DND-41 (cell line): ENCODE results near the gene HLCS.

Experiments
- ATAC-seq: fragments of 200-7000 bp; cut with Tn5 transposase; 3 replicates; pipeline ENCODE4 v1.9.1; 2021; ENCODE audit warnings: low read depth; ENCODE audit not compliant: insufficient read depth
- DNase-seq: peaks from one replicate; pipeline ENCODE4 v3.0.0-alpha.2; 2020
- H2AFZ ChIP-seq: 2 replicates; pipeline ENCODE4 v1.6.0; 2012; ENCODE audit warnings: low read depth, low read length
- H3K27ac ChIP-seq: 2 replicates; pipeline ENCODE4 v1.5.1; 2012; ENCODE audit warnings: low read length, inconsistent platforms
- H3K27me3 ChIP-seq: fragments of 200-600 bp; sonication (generic); 2 replicates; pipeline ENCODE4 v1.6.0; 2012; ENCODE audit warnings: low read length, mild to moderate bottlenecking, inconsistent platforms; ENCODE audit not compliant: insufficient read depth, poor library complexity
- H3K36me3 ChIP-seq: 2 replicates; pipeline ENCODE4 v1.5.1; 2012; ENCODE audit warnings: low read length, inconsistent platforms; ENCODE audit not compliant: insufficient read depth
- H3K4me1 ChIP-seq: 2 replicates; pipeline ENCODE4 v1.5.1; 2012; ENCODE audit warnings: mild to moderate bottlenecking, low read length; ENCODE audit not compliant: insufficient read depth
- H3K4me2 ChIP-seq: 2 replicates; pipeline ENCODE4 v1.6.0; 2012; ENCODE audit warnings: mild to moderate bottlenecking, moderate library complexity, low read length, inconsistent platforms; ENCODE audit not compliant: insufficient read depth
- H3K4me3 ChIP-seq, 2 experiments: fragments of 200-600 bp in 1 of 2; shearing (Covaris generic) in 1 of 2; 2 replicates each; pipeline ENCODE4 v1.5.1; 2012 to 2016; ENCODE audit warnings: inconsistent platforms in 2 of 2, low read length in 2 of 2, mild to moderate bottlenecking in 2 of 2, low read depth in 1 of 2, moderate library complexity in 1 of 2
- H3K79me2 ChIP-seq: 2 replicates; pipeline ENCODE4 v1.6.0; 2012; ENCODE audit warnings: low read length, inconsistent platforms; ENCODE audit not compliant: insufficient read depth
- H3K9ac ChIP-seq: 2 replicates; pipeline ENCODE4 v1.6.0; 2012; ENCODE audit warnings: low read depth, mild to moderate bottlenecking, inconsistent platforms, low read length, moderate library complexity
- H3K9me3 ChIP-seq: 2 replicates; pipeline ENCODE4 v1.5.1; 2012; ENCODE audit warnings: low read length, moderate library complexity, mild to moderate bottlenecking, inconsistent platforms; ENCODE audit not compliant: insufficient read depth, severe bottlenecking
- H4K20me1 ChIP-seq: 2 replicates; pipeline ENCODE4 v1.6.0; 2012; ENCODE audit warnings: low read length; ENCODE audit not compliant: insufficient read depth
- EZH2 ChIP-seq: IDR thresholded peaks from 3 replicates; pipeline ENCODE4 v1.6.1; 2012; ENCODE audit warnings: borderline replicate concordance, low read depth, mild to moderate bottlenecking, moderate library complexity, low read length, inconsistent platforms; ENCODE audit not compliant: severe bottlenecking
- TF ChIP-seq, protein P1 (sequence below): IDR thresholded peaks from 2 replicates; pipeline ENCODE4 v1.5.1; 2012; ENCODE audit warnings: borderline replicate concordance, low read length, moderate library complexity, mild to moderate bottlenecking; ENCODE audit not compliant: poor library complexity, severe bottlenecking; ENCODE audit errors: extremely low read depth

Gene HLCS

DNA sequence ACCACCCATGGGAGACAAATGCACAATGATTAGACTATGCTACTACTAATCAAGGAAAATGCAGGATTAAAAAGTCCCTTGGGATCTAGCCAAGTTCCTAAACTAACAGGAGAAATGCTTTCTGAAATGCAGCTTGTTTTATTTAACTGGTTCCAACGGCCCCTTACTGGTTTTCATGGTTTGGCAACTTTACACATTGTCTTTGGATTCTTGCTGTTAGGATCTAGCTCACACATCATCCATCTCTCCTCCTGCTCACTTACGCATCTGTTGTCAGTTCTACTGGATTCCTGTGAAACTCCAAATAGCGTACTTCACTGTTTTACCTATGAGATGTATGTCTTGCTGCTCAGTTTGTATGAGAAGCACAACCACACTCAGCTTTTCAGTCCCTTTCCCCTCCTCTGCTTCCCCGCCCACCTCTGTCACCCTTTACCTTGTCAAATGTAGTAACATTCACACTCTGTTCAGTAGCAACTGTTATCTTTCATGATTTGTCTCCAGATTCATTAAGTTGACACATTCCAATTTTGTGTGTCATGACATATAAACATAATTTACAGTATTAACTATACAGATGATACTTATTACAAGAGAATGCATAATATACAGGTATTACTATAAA, 137.5 kb downstream of the HLCS start:
- no peak for DNase-seq
- ATAC-seq, result no peak
- H3K27me3 ChIP-seq, result no peaks in the 10 kb centered on the region

DNA sequence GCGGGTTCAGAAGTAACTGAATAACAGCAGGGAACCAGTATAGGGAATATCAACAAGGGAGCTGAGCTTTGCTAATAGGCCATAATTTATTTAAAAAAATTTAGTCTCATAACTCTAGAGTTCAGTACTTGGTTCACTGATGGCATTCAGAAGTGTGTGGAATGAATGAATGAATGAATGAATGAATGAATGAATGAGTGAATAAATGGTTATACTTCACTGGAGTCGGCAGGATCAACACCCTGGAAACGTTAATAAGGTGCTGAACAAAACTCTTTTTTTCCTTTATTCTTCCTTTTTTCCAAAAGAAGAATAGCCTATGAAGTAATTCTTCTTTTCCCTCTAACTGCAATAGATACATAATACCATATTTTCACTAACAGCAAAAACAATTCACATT, 138.3 kb downstream of the HLCS start:
- TF ChIP-seq, protein P1, sequence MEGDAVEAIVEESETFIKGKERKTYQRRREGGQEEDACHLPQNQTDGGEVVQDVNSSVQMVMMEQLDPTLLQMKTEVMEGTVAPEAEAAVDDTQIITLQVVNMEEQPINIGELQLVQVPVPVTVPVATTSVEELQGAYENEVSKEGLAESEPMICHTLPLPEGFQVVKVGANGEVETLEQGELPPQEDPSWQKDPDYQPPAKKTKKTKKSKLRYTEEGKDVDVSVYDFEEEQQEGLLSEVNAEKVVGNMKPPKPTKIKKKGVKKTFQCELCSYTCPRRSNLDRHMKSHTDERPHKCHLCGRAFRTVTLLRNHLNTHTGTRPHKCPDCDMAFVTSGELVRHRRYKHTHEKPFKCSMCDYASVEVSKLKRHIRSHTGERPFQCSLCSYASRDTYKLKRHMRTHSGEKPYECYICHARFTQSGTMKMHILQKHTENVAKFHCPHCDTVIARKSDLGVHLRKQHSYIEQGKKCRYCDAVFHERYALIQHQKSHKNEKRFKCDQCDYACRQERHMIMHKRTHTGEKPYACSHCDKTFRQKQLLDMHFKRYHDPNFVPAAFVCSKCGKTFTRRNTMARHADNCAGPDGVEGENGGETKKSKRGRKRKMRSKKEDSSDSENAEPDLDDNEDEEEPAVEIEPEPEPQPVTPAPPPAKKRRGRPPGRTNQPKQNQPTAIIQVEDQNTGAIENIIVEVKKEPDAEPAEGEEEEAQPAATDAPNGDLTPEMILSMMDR, result no peak
- no peak for TF ChIP-seq EZH2
- no peak overlapping the region for H2AFZ ChIP-seq
- no peaks in the 10 kb centered on the region for H3K79me2 ChIP-seq
- no peaks in the 10 kb centered on the region for H3K4me1 ChIP-seq
- DNase-seq (no peak), ATAC-seq (no peak)
- H4K20me1 ChIP-seq, result 0 out of 2 replicates have a peak, but pooled peaks cover 2% of the 10 kb centered on the region
- no peaks in the 10 kb centered on the region for H3K9me3 ChIP-seq
- peaks cover 4% of the 10 kb centered on the region; the same call in 1 of the 2 replicates for H3K36me3 ChIP-seq
- H3K27ac ChIP-seq, result no peak overlapping the region
- H3K27me3 ChIP-seq, result no peaks in the 10 kb centered on the region
- no peak overlapping the region for H3K4me3 ChIP-seq
- no peak overlapping the region for H3K4me2 ChIP-seq
- no peak overlapping the region for H3K9ac ChIP-seq

More for the DNA sequence above, 137.5 kb downstream of the HLCS start:
- H4K20me1 ChIP-seq, result 0 out of 2 replicates have a peak, but pooled peaks cover 2% of the 10 kb centered on the region
- H3K4me3 ChIP-seq, result no peak overlapping the region
- H3K27ac ChIP-seq, result no peak overlapping the region
- no peaks in the 10 kb centered on the region for H3K9me3 ChIP-seq
- TF ChIP-seq EZH2, result no peak
- TF ChIP-seq, protein P1, result no peak
- no peak overlapping the region for H3K9ac ChIP-seq
- H2AFZ ChIP-seq, result no peak overlapping the region
- H3K79me2 ChIP-seq, result no peaks in the 10 kb centered on the region
- H3K4me2 ChIP-seq, result no peak overlapping the region
- peaks cover 4% of the 10 kb centered on the region; the same call in 1 of the 2 replicates for H3K36me3 ChIP-seq
- H3K4me1 ChIP-seq, result no peaks in the 10 kb centered on the region

DNA sequence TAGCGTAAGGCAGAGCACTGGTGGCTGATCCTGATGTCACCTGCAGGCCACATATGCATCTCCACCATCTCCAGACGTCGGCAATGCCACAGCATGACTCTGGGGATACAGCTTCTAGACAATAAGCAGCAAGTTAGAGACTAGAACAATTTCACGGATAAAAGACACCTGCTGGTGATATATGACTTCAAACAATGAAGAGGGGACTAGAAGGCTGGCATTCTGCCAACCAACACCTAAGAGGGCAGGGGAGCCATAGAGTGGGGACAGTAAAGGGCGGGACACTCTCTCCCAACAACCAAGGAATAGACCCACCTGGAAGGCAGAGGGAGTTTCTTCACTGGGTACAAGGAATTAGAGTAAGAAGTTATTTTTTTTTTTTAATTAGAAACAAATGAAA, 140.8 kb downstream of the HLCS start:
- DNase-seq, result no peak
- no peak overlapping the region for H3K4me3 ChIP-seq
- H3K36me3 ChIP-seq, result peaks cover 4% of the 10 kb centered on the region; the same call in 1 of the 2 replicates
- no peak overlapping the region for H3K4me2 ChIP-seq
- H2AFZ ChIP-seq, result no peak overlapping the region
- H3K27ac ChIP-seq, result no peak overlapping the region
- H4K20me1 ChIP-seq, result 0 out of 2 replicates have a peak, but pooled peaks cover 2% of the 10 kb centered on the region
- no peaks in the 10 kb centered on the region for H3K4me1 ChIP-seq
- no peaks in the 10 kb centered on the region for H3K9me3 ChIP-seq
- H3K9ac ChIP-seq, result no peak overlapping the region
- no peaks in the 10 kb centered on the region for H3K27me3 ChIP-seq
- ATAC-seq, result no peak
- TF ChIP-seq EZH2, result no peak
- TF ChIP-seq, protein P1, result no peak
- H3K79me2 ChIP-seq, result no peaks in the 10 kb centered on the region
